ENCODE results near the gene NLN.
A peak's percentile ranks its signal among the peaks of the same experiment; 100 is the strongest.

Gene NLN

DNA sequence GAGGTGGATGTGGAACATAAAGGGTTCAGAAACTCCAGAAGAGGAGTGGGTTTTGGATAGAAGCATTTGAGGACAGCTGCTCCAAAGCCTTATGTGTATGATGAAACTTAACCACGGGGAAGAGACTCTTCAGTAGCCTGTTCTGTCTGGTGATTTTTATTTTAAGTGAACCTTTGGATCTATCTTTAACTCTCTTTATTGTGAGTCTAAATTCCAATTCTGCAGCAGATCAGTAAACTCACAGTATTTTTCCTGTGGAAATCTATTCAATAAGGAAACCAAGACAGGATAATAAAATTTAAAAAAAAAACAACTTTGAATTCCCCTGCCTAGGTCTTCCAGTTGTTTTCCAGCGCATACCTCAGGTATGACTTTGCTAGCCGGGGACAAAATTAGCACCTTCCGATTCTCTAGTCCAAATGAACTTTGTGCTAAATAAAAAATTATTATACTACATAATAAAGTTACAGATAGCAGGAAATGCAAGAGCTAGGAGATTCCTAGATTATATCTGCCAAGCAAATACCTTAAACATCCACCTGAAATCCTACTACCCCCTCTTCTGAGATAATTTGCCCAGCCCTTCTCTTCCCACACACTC is 101.9 kb downstream of the NLN start:
- Histone ChIP-seq H3K27ac (replicated peaks) (no peak overlapping the region), H3K27me3 (ENCODE audit: insufficient read depth, poor library complexity, severe bottlenecking) (no peaks in the 10 kb centered on the region), H3K4me3 (replicated peaks; ENCODE audit: insufficient read depth, low read length) (no peak overlapping the region)
- TF ChIP-seq, protein P1, sequence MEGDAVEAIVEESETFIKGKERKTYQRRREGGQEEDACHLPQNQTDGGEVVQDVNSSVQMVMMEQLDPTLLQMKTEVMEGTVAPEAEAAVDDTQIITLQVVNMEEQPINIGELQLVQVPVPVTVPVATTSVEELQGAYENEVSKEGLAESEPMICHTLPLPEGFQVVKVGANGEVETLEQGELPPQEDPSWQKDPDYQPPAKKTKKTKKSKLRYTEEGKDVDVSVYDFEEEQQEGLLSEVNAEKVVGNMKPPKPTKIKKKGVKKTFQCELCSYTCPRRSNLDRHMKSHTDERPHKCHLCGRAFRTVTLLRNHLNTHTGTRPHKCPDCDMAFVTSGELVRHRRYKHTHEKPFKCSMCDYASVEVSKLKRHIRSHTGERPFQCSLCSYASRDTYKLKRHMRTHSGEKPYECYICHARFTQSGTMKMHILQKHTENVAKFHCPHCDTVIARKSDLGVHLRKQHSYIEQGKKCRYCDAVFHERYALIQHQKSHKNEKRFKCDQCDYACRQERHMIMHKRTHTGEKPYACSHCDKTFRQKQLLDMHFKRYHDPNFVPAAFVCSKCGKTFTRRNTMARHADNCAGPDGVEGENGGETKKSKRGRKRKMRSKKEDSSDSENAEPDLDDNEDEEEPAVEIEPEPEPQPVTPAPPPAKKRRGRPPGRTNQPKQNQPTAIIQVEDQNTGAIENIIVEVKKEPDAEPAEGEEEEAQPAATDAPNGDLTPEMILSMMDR (IDR thresholded peaks at IDR 0.05; ENCODE audit: insufficient read depth, low read length) = no peak
- TF ChIP-seq GABPA (IDR thresholded peaks at IDR 0.05; ENCODE audit: low read depth) = no peak
- TF ChIP-seq POLR2AphosphoS5 (IDR thresholded peaks at IDR 0.05; ENCODE audit: low read depth) = no peak
- no peak for TF ChIP-seq SPI1 (IDR thresholded peaks at IDR 0.05; ENCODE audit: borderline replicate concordance, low read depth)
- TF ChIP-seq REST (IDR thresholded peaks at IDR 0.05; ENCODE audit: insufficient replicate concordance, low read depth) = no peak
- DNase-seq (ENCODE audit: low read depth in 1 of 2, low spot score in 1 of 2) = no peak

DNA sequence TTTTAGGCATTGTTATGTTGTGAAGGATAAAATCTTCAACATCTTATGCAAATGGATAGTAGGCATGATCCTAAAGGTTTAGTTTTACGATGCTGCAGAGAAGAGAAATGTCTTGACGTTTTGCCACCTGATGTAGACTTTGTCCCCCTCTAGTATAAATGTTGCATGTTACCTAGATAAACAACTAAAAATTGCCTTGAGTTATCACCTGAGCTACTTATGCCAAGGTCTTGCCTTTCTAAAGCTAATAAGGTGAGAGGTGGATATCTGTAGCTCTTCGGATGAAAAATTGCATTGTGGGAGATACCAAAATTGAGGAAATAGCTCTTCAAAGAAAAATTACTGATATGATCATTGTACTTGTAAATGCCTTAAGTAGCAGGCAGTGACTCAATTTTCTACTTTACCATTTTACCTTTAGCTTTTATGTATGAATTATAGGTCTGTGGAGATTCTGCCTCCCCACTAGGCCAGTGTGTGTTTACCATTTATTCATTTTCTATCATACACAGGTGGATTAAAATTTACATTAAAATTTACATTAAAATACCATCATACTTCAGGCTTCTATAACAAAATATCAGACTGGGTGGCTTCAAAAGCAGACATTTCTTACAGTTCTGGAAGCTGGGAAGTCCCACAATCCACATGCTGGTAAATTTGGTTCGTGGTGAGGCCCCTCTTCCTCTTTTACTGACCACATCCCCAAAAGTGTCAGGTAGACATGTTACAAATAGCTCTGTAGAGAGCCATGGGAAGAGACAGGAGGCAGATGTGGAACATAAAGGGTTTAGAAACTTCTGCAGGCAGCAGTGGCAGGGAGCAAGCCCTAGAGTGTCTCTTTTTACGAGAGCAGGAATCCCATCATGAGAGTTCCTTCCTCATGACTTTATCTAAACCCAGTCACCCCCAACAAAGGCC is 103.7 kb downstream of the NLN start:
- Histone ChIP-seq H3K27ac (replicated peaks) (peak overlapping the region; percentile 38), H3K4me3 (replicated peaks; ENCODE audit: insufficient read depth, low read length) (no peak overlapping the region), H3K27me3 (ENCODE audit: insufficient read depth, poor library complexity, severe bottlenecking) (no peaks in the 10 kb centered on the region)
- TF ChIP-seq GABPA (IDR thresholded peaks at IDR 0.05; ENCODE audit: low read depth) (no peak), SPI1 (IDR thresholded peaks at IDR 0.05; ENCODE audit: borderline replicate concordance, low read depth) (peak; percentile 98), REST (IDR thresholded peaks at IDR 0.05; ENCODE audit: insufficient replicate concordance, low read depth) (no peak), POLR2AphosphoS5 (IDR thresholded peaks at IDR 0.05; ENCODE audit: low read depth) (peak; percentile 81)
- TF ChIP-seq, protein P1 (IDR thresholded peaks at IDR 0.05; ENCODE audit: insufficient read depth, low read length) = no peak
- peak; percentile 52 to 86 for DNase-seq (ENCODE audit: low read depth in 1 of 2, low spot score in 1 of 2)

DNA sequence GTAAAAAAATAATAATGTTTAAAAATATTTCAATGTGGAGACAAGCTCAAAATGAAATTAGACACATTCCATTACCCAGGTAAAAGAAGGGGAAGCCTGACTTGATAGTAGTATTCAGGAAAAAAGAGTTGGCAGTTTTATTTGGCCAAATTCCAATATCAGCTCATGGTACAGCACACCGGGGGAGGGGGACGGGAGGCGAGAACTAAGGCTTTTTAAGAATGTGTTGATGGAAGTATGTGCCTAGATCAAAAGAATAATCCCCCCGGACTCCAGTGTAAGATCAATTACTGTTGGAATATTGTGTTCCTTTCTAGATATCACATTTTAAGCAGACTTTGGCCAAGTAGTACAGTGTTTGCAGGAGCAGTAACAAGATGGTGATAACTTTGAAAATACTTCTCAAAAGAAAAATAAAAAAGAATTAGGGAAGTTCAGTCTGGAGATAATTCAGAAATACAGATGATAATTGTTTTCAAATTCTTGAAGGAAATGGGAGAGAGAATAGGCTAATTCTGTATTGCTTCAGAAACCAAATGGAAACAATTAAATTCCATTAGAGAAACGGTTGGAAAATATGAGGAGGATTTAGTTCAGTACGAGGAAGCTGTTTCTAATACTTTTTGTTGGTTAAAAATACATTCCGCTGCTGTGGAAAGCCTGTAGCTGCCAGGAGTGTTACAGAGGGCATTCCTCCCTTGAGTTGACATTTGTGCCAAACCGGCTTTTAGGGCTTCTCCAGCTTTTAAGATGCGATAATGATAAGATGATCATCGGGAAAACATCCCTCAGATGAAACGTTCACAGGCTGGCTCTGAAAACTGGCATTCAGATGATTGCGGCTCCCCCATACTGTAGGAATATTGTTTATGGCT is 106.3 kb downstream of the NLN start:
- TF ChIP-seq REST (IDR thresholded peaks at IDR 0.05; ENCODE audit: insufficient replicate concordance, low read depth) = no peak
- TF ChIP-seq, protein P1 (IDR thresholded peaks at IDR 0.05; ENCODE audit: insufficient read depth, low read length) = no peak
- no peak for TF ChIP-seq GABPA (IDR thresholded peaks at IDR 0.05; ENCODE audit: low read depth)
- TF ChIP-seq POLR2AphosphoS5 (IDR thresholded peaks at IDR 0.05; ENCODE audit: low read depth) = no peak
- TF ChIP-seq SPI1 (IDR thresholded peaks at IDR 0.05; ENCODE audit: borderline replicate concordance, low read depth) = no peak
- no peak overlapping the region for H3K4me3 ChIP-seq (replicated peaks; ENCODE audit: insufficient read depth, low read length)
- no peak overlapping the region for H3K27ac ChIP-seq (replicated peaks)
- H3K27me3 ChIP-seq (ENCODE audit: insufficient read depth, poor library complexity, severe bottlenecking) = no peaks in the 10 kb centered on the region
- no peak for DNase-seq (ENCODE audit: low read depth in 1 of 2, low spot score in 1 of 2)

Measured in HL-60 (cell line).